Trophoblast cell (in vitro differentiated cells and primary cell): ENCODE results near the gene CPM.

Source experiments
- DNase-seq, 2 donors: peaks; one replicate each; pipeline ENCODE4 v3.0.0-alpha.2; 2016
- H2AFZ ChIP-seq: 2 replicates; pipeline ENCODE4 v1.6.1; 2013; ENCODE audit warnings: low read length, moderate library complexity, mild to moderate bottlenecking; ENCODE audit not compliant: insufficient read depth, poor library complexity
- H2AK5ac ChIP-seq: 2 replicates; pipeline ENCODE4 v1.6.1; 2013; ENCODE audit warnings: mild to moderate bottlenecking, low read length
- H2BK120ac ChIP-seq: 2 replicates; pipeline ENCODE4 v1.6.1; 2013; ENCODE audit warnings: low read length, mild to moderate bottlenecking, moderate library complexity; ENCODE audit not compliant: insufficient read depth, poor library complexity
- H2BK12ac ChIP-seq: 2 replicates; pipeline ENCODE4 v1.6.1; 2013; ENCODE audit warnings: mild to moderate bottlenecking, low read length, moderate library complexity
- H2BK5ac ChIP-seq: 2 replicates; pipeline ENCODE4 v1.6.1; 2013; ENCODE audit warnings: low read length, low read depth, moderate library complexity, mild to moderate bottlenecking; ENCODE audit not compliant: poor library complexity
- H3K14ac ChIP-seq: 2 replicates; pipeline ENCODE4 v1.6.1; 2013; ENCODE audit warnings: mild to moderate bottlenecking, low read length
- H3K18ac ChIP-seq: 2 replicates; pipeline ENCODE4 v1.6.1; 2013; ENCODE audit warnings: mild to moderate bottlenecking, low read length
- H3K23ac ChIP-seq: 2 replicates; pipeline ENCODE4 v1.6.1; 2013; ENCODE audit warnings: low read length
- H3K27ac ChIP-seq: 2 replicates; pipeline ENCODE4 v1.5.1; 2013; ENCODE audit warnings: low read depth, mild to moderate bottlenecking, inconsistent platforms, low read length, moderate library complexity
- H3K27me3 ChIP-seq: 2 replicates; pipeline ENCODE4 v1.6.1; 2013; ENCODE audit warnings: inconsistent platforms, mild to moderate bottlenecking, low read length, moderate library complexity; ENCODE audit not compliant: insufficient read depth
- H3K36me3 ChIP-seq, 2 experiments: 1 replicate in 1 of 2; 2 replicates in 1 of 2; pipeline ENCODE4 v1.6.1; 2013; ENCODE audit warnings: low read length in 2 of 2, mild to moderate bottlenecking in 2 of 2, moderate library complexity in 1 of 2; ENCODE audit not compliant: insufficient read depth in 2 of 2, control insufficient read depth in 1 of 2
- H3K4ac ChIP-seq: 2 replicates; pipeline ENCODE4 v1.6.1; 2013; ENCODE audit warnings: low read depth, mild to moderate bottlenecking, low read length, moderate library complexity
- H3K4me1 ChIP-seq, 2 experiments: 1 replicate in 1 of 2; 2 replicates in 1 of 2; pipeline ENCODE4 v1.6.1; 2013; ENCODE audit warnings: low read length in 2 of 2, mild to moderate bottlenecking in 2 of 2, moderate library complexity in 1 of 2; ENCODE audit not compliant: insufficient read depth in 2 of 2, control insufficient read depth in 1 of 2
- H3K4me2 ChIP-seq: 2 replicates; pipeline ENCODE4 v1.6.1; 2013; ENCODE audit warnings: inconsistent platforms, mild to moderate bottlenecking, low read length, moderate library complexity
- H3K4me3 ChIP-seq: 2 replicates; pipeline ENCODE4 v1.5.1; 2013; ENCODE audit warnings: mild to moderate bottlenecking, low read depth, low read length, inconsistent platforms
- H3K79me1 ChIP-seq: one replicate; pipeline ENCODE4 v1.6.1; 2013; ENCODE audit warnings: low read length
- H3K79me2 ChIP-seq: 2 replicates; pipeline ENCODE4 v1.6.1; 2013; ENCODE audit warnings: low read length, mild to moderate bottlenecking; ENCODE audit not compliant: control insufficient read depth, insufficient read depth, poor library complexity
- H3K9ac ChIP-seq: 2 replicates; pipeline ENCODE4 v1.6.1; 2013; ENCODE audit warnings: mild to moderate bottlenecking, low read length
- H3K9me3 ChIP-seq: 2 replicates; pipeline ENCODE4 v1.6.1; 2013; ENCODE audit warnings: low read depth, mild to moderate bottlenecking, control low read depth, inconsistent platforms, low read length; ENCODE audit not compliant: insufficient read depth
- H4K12ac ChIP-seq: 2 replicates; pipeline ENCODE4 v1.6.1; 2013; ENCODE audit warnings: low read depth, mild to moderate bottlenecking, low read length, moderate library complexity
- H4K8ac ChIP-seq: 2 replicates; pipeline ENCODE4 v1.6.1; 2013; ENCODE audit warnings: low read depth, mild to moderate bottlenecking, low read length, moderate library complexity
- H4K91ac ChIP-seq: one replicate; pipeline ENCODE4 v1.6.1; 2013; ENCODE audit warnings: low read depth, mild to moderate bottlenecking, low read length, moderate library complexity
- WGBS: extraction: QIAGEN DNeasy Blood & Tissue Kit; methylation state at CpG from one replicate; pipeline ENCODE4 v1.1.7; 2013; ENCODE audit warnings: missing lambda C conversion rate; ENCODE audit not compliant: insufficient read length, insufficient coverage; ENCODE audit errors: extremely low coverage; 5-methylcytosine and 5-hydroxymethylcytosine counted together

The CPM gene

GRCh38 chr12:68831751-68832503, 101.0 kb downstream of the CPM start:
- no peak overlapping the region for H3K14ac ChIP-seq
- H3K23ac ChIP-seq = no peak overlapping the region
- no peak overlapping the region for H2BK5ac ChIP-seq
- H3K4me2 ChIP-seq = no peak overlapping the region
- peak; percentile 70 to 97 for DNase-seq
- H3K18ac ChIP-seq = no peak overlapping the region
- no peaks in the 10 kb centered on the region for H3K79me1 ChIP-seq
- peaks cover 0 to 5% of the 10 kb centered on the region in 2 experiments for H3K4me1 ChIP-seq
- peak overlapping the region; percentile 43 for H3K27ac ChIP-seq
- H3K4ac ChIP-seq = no peak overlapping the region
- H4K91ac ChIP-seq = no peak overlapping the region
- no peaks in the 10 kb centered on the region for H3K27me3 ChIP-seq
- H4K12ac ChIP-seq = no peak overlapping the region
- H3K36me3 ChIP-seq = peaks cover 32 to 33% of the 10 kb centered on the region in 2 experiments
- no peak overlapping the region for H3K4me3 ChIP-seq
- no CpG with 5 or more reads among the region's 14 CpGs for WGBS
- H4K8ac ChIP-seq = no peak overlapping the region
- H2BK12ac ChIP-seq = no peak overlapping the region
- no peak overlapping the region for H2BK120ac ChIP-seq
- H2AK5ac ChIP-seq = no peak overlapping the region
- peaks cover 2% of the 10 kb centered on the region for H3K79me2 ChIP-seq
- H3K9ac ChIP-seq = no peak overlapping the region
- no peak overlapping the region for H2AFZ ChIP-seq
- no peaks in the 10 kb centered on the region for H3K9me3 ChIP-seq

- H3K14ac ChIP-seq = no peak overlapping the region
- DNase-seq = peak; percentile 59 to 68
- no peak overlapping the region for H3K4ac ChIP-seq
- H2BK120ac ChIP-seq = no peak overlapping the region
- H3K79me2 ChIP-seq = peaks cover 2% of the 10 kb centered on the region
- no peak overlapping the region for H2AFZ ChIP-seq
- H3K4me3 ChIP-seq = no peak overlapping the region
- peaks cover 34 to 35% of the 10 kb centered on the region in 2 experiments for H3K36me3 ChIP-seq
- no peak overlapping the region for H4K12ac ChIP-seq
- H3K27ac ChIP-seq = peak overlapping the region; percentile 3
- H4K8ac ChIP-seq = no peak overlapping the region
- no peak overlapping the region for H3K9ac ChIP-seq
- peaks cover 0 to 5% of the 10 kb centered on the region in 2 experiments for H3K4me1 ChIP-seq
- no peak overlapping the region for H3K18ac ChIP-seq
- H3K9me3 ChIP-seq = no peaks in the 10 kb centered on the region
- H2BK5ac ChIP-seq = no peak overlapping the region
- no peaks in the 10 kb centered on the region for H3K79me1 ChIP-seq
- H3K27me3 ChIP-seq = no peaks in the 10 kb centered on the region
- H2AK5ac ChIP-seq = no peak overlapping the region
- no peak overlapping the region for H3K23ac ChIP-seq
- no peak overlapping the region for H3K4me2 ChIP-seq
- no peak overlapping the region for H2BK12ac ChIP-seq
- no peak overlapping the region for H4K91ac ChIP-seq
- no CpG with 5 or more reads among the region's 6 CpGs for WGBS
Observed at GRCh38 chr12:68831272-68831671, 101.7 kb downstream of the CPM start.

- Histone ChIP-seq H3K18ac (no peak overlapping the region), H3K9me3 (no peaks in the 10 kb centered on the region), H2AK5ac (no peak overlapping the region), H3K79me1 (no peaks in the 10 kb centered on the region), H3K27me3 (no peaks in the 10 kb centered on the region), H3K4me2 (no peak overlapping the region), H3K36me3 (peaks cover 39 to 40% of the 10 kb centered on the region in 2 experiments), H2BK12ac (no peak overlapping the region), H2AFZ (no peak overlapping the region), H3K79me2 (peaks cover 2% of the 10 kb centered on the region), H4K8ac (no peak overlapping the region), H2BK120ac (no peak overlapping the region), H3K9ac (no peak overlapping the region), H4K12ac (no peak overlapping the region), H3K27ac (no peak overlapping the region), H3K4me3 (no peak overlapping the region), H2BK5ac (no peak overlapping the region), H4K91ac (no peak overlapping the region), H3K23ac (no peak overlapping the region), H3K4ac (no peak overlapping the region), H3K4me1 (peaks cover 0 to 5% of the 10 kb centered on the region in 2 experiments), H3K14ac (no peak overlapping the region)
- peak in 1 of 2 donors; percentile 32 for DNase-seq
- no CpG with 5 or more reads among the region's 7 CpGs for WGBS
Observed at GRCh38 chr12:68828672-68829068, 104.3 kb downstream of the CPM start.

GRCh38 chr12:68827895-68828671, 104.9 kb downstream of the CPM start:
- Histone ChIP-seq H3K4me3 (no peak overlapping the region), H3K79me2 (peaks cover 2% of the 10 kb centered on the region), H3K27me3 (no peaks in the 10 kb centered on the region), H4K12ac (no peak overlapping the region), H2BK12ac (no peak overlapping the region), H3K18ac (no peak overlapping the region), H2BK5ac (no peak overlapping the region), H3K9ac (no peak overlapping the region), H3K4me1 (peaks cover 0 to 5% of the 10 kb centered on the region in 2 experiments), H4K91ac (no peak overlapping the region), H2BK120ac (no peak overlapping the region), H3K4me2 (no peak overlapping the region), H3K9me3 (no peaks in the 10 kb centered on the region), H3K79me1 (no peaks in the 10 kb centered on the region), H4K8ac (no peak overlapping the region), H2AFZ (no peak overlapping the region), H3K14ac (no peak overlapping the region), H3K36me3 (peaks cover 39% of the 10 kb centered on the region in 2 experiments), H3K23ac (no peak overlapping the region), H3K4ac (no peak overlapping the region), H3K27ac (no peak overlapping the region), H2AK5ac (no peak overlapping the region)
- no CpG with 5 or more reads among the region's 5 CpGs for WGBS
- no peak for DNase-seq
